HEK293T (cell line): ENCODE data around the gene EIF4EBP3.

Experiments used
- CTCF ChIA-PET: fragments of 350-600 bp; formaldehyde crosslinking; extraction: SDS; loops from one replicate; lab custom pipeline; 2021; ENCODE audit warnings: antibody characterized with exemption, inconsistent platforms; lab: Yijun Ruan, JAX
- POLR2A ChIA-PET: fragments of 350-600 bp; formaldehyde crosslinking; extraction: SDS; loops from one replicate; lab custom pipeline; 2020; ENCODE audit warnings: antibody characterized with exemption, inconsistent platforms; lab: Yijun Ruan, JAX
- DNase-seq: peaks from one replicate; pipeline ENCODE4 v3.0.0; 2012; ENCODE audit warnings: mixed read lengths; ENCODE audit errors: extremely low spot score
- ARNT ChIP-seq: fragments of 450-650 bp; IDR thresholded peaks from 2 replicates; pipeline ENCODE4 v1.6.1; 2017; ENCODE audit warnings: mild to moderate bottlenecking
- BHLHE40 ChIP-seq: fragments of 450-650 bp; IDR thresholded peaks from 2 replicates; pipeline ENCODE4 v1.6.1; 2016; ENCODE audit warnings: mild to moderate bottlenecking, moderate library complexity, borderline replicate concordance
- CTBP1 ChIP-seq: fragments of 450-650 bp; IDR thresholded peaks from 2 replicates; pipeline ENCODE4 v1.6.1; 2016; ENCODE audit warnings: borderline replicate concordance
- ELF4 ChIP-seq: fragments of 450-650 bp; IDR thresholded peaks from 2 replicates; pipeline ENCODE4 v1.6.1; 2017; ENCODE audit warnings: antibody characterized with exemption
- FOXA1 ChIP-seq: fragments of 450-650 bp; IDR thresholded peaks from 2 replicates; pipeline ENCODE4 v1.6.1; 2016; ENCODE audit warnings: mild to moderate bottlenecking
- FOXK2 ChIP-seq: fragments of 450-650 bp; IDR thresholded peaks from 2 replicates; pipeline ENCODE4 v1.6.1; 2016; ENCODE audit warnings: mild to moderate bottlenecking
- FOXM1 ChIP-seq: fragments of 450-650 bp; IDR thresholded peaks from 2 replicates; pipeline ENCODE4 v1.6.1; 2017; ENCODE audit warnings: mild to moderate bottlenecking, borderline replicate concordance
- HDGF ChIP-seq: fragments of 450-650 bp; IDR thresholded peaks from 2 replicates; pipeline ENCODE4 v1.6.1; 2017; ENCODE audit warnings: antibody characterized with exemption, borderline replicate concordance
- L3MBTL2 ChIP-seq: fragments of 450-650 bp; conservative IDR thresholded peaks from 2 replicates; pipeline ENCODE4 v1.6.1; 2016; ENCODE audit warnings: mild to moderate bottlenecking
- LEF1 ChIP-seq: fragments of 450-650 bp; IDR thresholded peaks from 2 replicates; pipeline ENCODE4 v1.6.1; 2017; ENCODE audit warnings: mild to moderate bottlenecking, borderline replicate concordance
- NFRKB ChIP-seq: fragments of 450-650 bp; IDR thresholded peaks from 2 replicates; pipeline ENCODE4 v1.6.1; 2016; ENCODE audit warnings: mild to moderate bottlenecking, moderate library complexity
- SP1 ChIP-seq: fragments of 450-650 bp; IDR thresholded peaks from 2 replicates; pipeline ENCODE4 v1.6.1; 2017
- SUZ12 ChIP-seq: fragments of 450-650 bp; IDR thresholded peaks from 2 replicates; pipeline ENCODE4 v1.6.1; 2016; ENCODE audit warnings: mild to moderate bottlenecking
- TARDBP ChIP-seq: fragments of 450-650 bp; IDR thresholded peaks from 2 replicates; pipeline ENCODE4 v1.6.1; 2016
- ZNF384 ChIP-seq: fragments of 450-650 bp; IDR thresholded peaks from 2 replicates; pipeline ENCODE4 v1.6.1; 2016
- TF ChIP-seq, protein P1 (sequence below): fragments of 450-650 bp; IDR thresholded peaks from 2 replicates; pipeline ENCODE4 v1.6.1; 2016

The EIF4EBP3 gene

DNA sequence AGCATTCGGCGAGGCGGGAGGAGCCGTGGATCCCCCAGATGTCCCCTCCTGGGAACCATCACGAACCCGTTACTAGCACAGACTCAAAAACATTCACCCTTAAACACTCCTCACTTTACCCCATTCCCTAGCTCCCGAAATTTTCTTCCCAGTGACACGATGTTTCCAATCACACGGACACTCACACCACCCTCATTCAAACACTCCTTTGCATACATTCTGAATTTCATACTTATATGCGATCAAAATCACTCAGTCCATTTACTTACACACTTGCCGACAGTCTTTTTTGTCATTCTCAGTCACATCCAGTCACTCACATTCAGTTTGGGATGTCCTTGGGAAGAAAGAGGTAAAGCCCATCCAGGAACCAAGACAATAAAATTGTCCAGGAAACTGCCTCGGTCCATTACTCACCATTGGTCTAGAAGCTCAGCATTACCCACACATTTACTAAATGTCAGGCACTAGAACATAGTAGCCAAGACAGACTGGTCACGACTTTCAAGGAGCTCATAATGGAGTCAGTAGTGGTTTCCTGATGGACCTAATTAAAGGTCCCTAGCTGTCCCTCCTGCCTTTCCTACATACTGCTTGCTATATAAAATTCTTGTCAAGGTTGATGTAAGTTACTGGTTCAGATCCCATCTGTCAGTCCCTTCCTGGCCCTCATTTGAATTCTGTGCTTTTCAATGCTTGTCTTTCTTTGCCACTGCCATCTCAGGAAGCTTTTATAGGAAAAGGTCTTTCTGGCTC, 17.7 kb downstream of the EIF4EBP3 start:
- DNase-seq = no peak
- POLR2A ChIA-PET = interaction anchor here (0.7 to 2.3 kb wide), 7 partner anchors 8 to 164 kb away, joined by 3 to 12 read pairs (median 3); partner anchors contain the start of genes ANKHD1, EIF4EBP3, HARS1 and HARS2
- CTCF ChIA-PET = interaction anchor here (0.7 kb wide), 1 partner anchor 69 kb away, joined by 3 read pairs; no protein-coding TSS in a partner anchor
- TF ChIP-seq SP1 (no peak), LEF1 (no peak), FOXA1 (no peak), ARNT (no peak)
- TF ChIP-seq, protein P1, sequence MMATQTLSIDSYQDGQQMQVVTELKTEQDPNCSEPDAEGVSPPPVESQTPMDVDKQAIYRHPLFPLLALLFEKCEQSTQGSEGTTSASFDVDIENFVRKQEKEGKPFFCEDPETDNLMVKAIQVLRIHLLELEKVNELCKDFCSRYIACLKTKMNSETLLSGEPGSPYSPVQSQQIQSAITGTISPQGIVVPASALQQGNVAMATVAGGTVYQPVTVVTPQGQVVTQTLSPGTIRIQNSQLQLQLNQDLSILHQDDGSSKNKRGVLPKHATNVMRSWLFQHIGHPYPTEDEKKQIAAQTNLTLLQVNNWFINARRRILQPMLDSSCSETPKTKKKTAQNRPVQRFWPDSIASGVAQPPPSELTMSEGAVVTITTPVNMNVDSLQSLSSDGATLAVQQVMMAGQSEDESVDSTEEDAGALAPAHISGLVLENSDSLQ = no peak

DNA sequence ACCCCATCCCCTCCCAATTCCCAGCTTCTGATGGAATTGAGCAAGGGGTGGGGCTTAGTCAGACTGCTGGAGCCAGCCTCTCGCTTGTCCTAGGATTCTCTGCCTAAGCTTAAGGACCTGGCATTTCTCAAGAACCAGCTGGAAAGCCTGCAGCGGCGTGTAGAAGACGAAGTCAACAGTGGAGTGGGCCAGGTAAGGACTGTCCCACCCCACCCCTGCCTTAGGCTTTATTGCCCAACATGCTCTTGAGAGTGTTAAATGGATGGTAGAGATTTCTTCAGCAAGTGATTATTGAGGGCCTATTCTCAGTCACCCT, 18.3 kb downstream of the EIF4EBP3 start:
- no peak for TF ChIP-seq SUZ12
- no peak for TF ChIP-seq CTBP1
- no peak for TF ChIP-seq ZNF384
- TF ChIP-seq FOXM1 = no peak
- TF ChIP-seq ELF4 = no peak
- no peak for TF ChIP-seq BHLHE40
- no peak for TF ChIP-seq TARDBP
- no peak for TF ChIP-seq ARNT
- TF ChIP-seq FOXA1 = no peak
- TF ChIP-seq, protein P1 = no peak
- TF ChIP-seq LEF1 = no peak
- no peak for TF ChIP-seq NFRKB
- TF ChIP-seq SP1 = no peak
- TF ChIP-seq HDGF = no peak
- TF ChIP-seq FOXK2 = no peak
- TF ChIP-seq L3MBTL2 = no peak
- DNase-seq = no peak
- POLR2A ChIA-PET = interaction anchor here (0.7 to 2.3 kb wide), 8 partner anchors 8 to 165 kb away, joined by 3 to 12 read pairs (median 3); partner anchors contain the start of genes ANKHD1, HARS1, HARS2 and IK
- CTCF ChIA-PET = interaction anchor here (0.7 kb wide), 1 partner anchor 69 kb away, joined by 3 read pairs; no protein-coding TSS in a partner anchor

DNA sequence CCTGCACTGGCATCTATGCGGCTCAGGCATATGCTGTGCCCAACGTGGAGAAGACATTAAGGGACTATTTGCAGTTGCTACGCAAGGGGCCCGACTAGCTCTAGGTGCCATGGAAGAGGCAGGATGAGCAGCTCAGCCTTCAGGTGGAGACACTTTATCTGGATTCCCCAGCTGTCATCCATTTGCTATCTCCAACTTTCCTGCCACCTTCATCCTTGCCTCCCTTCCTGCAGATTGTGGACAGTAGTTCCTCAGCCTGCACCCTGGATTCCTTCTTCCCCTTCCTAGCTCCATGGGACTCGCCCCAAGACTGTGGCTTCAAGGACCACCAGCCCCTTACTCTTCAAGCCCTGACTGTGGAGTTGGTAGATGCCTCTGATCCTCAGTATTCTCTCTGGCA, 19.2 kb downstream of the EIF4EBP3 start:
- CTCF ChIA-PET = no interaction called here

DNA sequence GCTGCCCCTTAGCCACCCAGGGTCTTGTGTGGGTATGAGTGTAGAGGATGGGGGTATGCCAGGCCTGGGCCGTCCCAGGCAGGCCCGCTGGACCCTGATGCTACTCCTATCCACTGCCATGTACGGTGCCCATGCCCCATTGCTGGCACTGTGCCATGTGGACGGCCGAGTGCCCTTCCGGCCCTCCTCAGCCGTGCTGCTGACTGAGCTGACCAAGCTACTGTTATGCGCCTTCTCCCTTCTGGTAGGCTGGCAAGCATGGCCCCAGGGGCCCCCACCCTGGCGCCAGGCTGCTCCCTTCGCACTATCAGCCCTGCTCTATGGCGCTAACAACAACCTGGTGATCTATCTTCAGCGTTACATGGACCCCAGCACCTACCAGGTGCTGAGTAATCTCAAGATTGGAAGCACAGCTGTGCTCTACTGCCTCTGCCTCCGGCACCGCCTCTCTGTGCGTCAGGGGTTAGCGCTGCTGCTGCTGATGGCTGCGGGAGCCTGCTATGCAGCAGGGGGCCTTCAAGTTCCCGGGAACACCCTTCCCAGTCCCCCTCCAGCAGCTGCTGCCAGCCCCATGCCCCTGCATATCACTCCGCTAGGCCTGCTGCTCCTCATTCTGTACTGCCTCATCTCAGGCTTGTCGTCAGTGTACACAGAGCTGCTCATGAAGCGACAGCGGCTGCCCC, 19.8 kb downstream of the EIF4EBP3 start:
- POLR2A ChIA-PET = interaction anchor here (2.8 kb wide), 1 partner anchor 10 kb away, joined by 15 read pairs; the partner anchor contains the start of gene SRA1
- CTCF ChIA-PET = interaction anchor here (0.7 kb wide), 1 partner anchor 76 kb away, joined by 4 read pairs; no protein-coding TSS in a partner anchor
- TF ChIP-seq ELF4 = no peak
- no peak for TF ChIP-seq ZNF384
- no peak for TF ChIP-seq FOXM1
- TF ChIP-seq ARNT = no peak
- no peak for TF ChIP-seq NFRKB
- no peak for TF ChIP-seq SUZ12
- TF ChIP-seq, protein P1 = no peak
- TF ChIP-seq LEF1 = no peak
- no peak for TF ChIP-seq HDGF
- TF ChIP-seq SP1 = no peak
- no peak for DNase-seq

More for the DNA sequence above, 19.2 kb downstream of the EIF4EBP3 start:
- POLR2A ChIA-PET = interaction anchor here (1.0 to 2.8 kb wide), 5 partner anchors 9 to 81 kb away, joined by 3 to 15 read pairs (median 9); partner anchors contain the start of genes IK, NDUFA2 and SRA1
- no peak for TF ChIP-seq FOXM1
- no peak for DNase-seq

DNA sequence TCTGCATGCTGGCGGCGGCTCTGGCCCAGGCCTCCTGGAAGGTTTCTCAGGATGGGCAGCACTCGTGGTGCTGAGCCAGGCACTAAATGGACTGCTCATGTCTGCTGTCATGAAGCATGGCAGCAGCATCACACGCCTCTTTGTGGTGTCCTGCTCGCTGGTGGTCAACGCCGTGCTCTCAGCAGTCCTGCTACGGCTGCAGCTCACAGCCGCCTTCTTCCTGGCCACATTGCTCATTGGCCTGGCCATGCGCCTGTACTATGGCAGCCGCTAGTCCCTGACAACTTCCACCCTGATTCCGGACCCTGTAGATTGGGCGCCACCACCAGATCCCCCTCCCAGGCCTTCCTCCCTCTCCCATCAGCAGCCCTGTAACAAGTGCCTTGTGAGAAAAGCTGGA, 20.4 kb downstream of the EIF4EBP3 start:
- ChIA-PET CTCF (interaction anchor here (0.7 kb wide), 1 partner anchor 75 kb away, joined by 4 read pairs; no protein-coding TSS in a partner anchor), POLR2A (interaction anchor here (2.8 kb wide), 1 partner anchor 10 kb away, joined by 15 read pairs; the partner anchor contains the start of gene SRA1)

More for the DNA sequence above, 20.4 kb downstream of the EIF4EBP3 start:
- no peak for DNase-seq
- no peak for TF ChIP-seq FOXM1
- no peak for TF ChIP-seq FOXK2
- TF ChIP-seq BHLHE40 = no peak
- no peak for TF ChIP-seq NFRKB
- no peak for TF ChIP-seq ELF4
- TF ChIP-seq LEF1 = no peak
- TF ChIP-seq CTBP1 = no peak
- TF ChIP-seq ARNT = no peak
- TF ChIP-seq HDGF = no peak
- TF ChIP-seq SUZ12 = no peak
- TF ChIP-seq, protein P1 = no peak
- no peak for TF ChIP-seq L3MBTL2
- TF ChIP-seq SP1 = no peak
- no peak for TF ChIP-seq FOXA1
- no peak for TF ChIP-seq TARDBP
- TF ChIP-seq ZNF384 = no peak
